GM23338 (cell line): ENCODE data around the gene KRT1. TPM values are rescaled to one million over a fixed set of nuclear protein-coding genes. Genes with fewer than 3 reads are reported as not detected.

Source experiments
- ATAC-seq: fragments of 200-7000 bp; cut with Tn5 transposase; 3 replicates; pipeline ENCODE4 v1.9.1; 2020
- DNase-seq: peaks from one replicate; pipeline ENCODE4 v3.0.0-alpha.2; 2015; ENCODE audit warnings: low spot score
- H2AFZ ChIP-seq: fragments of 200-600 bp; sonication (generic); 2 replicates; pipeline ENCODE4 v1.8.0; 2016; ENCODE audit warnings: antibody characterized with exemption, mild to moderate bottlenecking, moderate library complexity
- H3F3A ChIP-seq: fragments of 200-600 bp; sonication (generic); replicated peaks from 2 replicates; pipeline ENCODE4 v1.8.0; 2017; ENCODE audit warnings: antibody characterized with exemption, mixed run types, low read depth
- H3K27ac ChIP-seq: fragments of 200-600 bp; sonication (generic); 2 replicates; pipeline ENCODE4 v1.6.1; 2016; ENCODE audit warnings: low read depth
- H3K27me3 ChIP-seq: fragments of 200-600 bp; sonication (generic); 2 replicates; pipeline ENCODE4 v1.8.0; 2016; ENCODE audit warnings: mild to moderate bottlenecking, mixed run types, moderate library complexity; ENCODE audit not compliant: insufficient read depth
- H3K36me3 ChIP-seq: fragments of 200-600 bp; sonication (generic); 2 replicates; pipeline ENCODE4 v1.8.0; 2016; ENCODE audit warnings: mild to moderate bottlenecking; ENCODE audit not compliant: insufficient read depth
- H3K4me1 ChIP-seq: fragments of 200-600 bp; sonication (generic); 2 replicates; pipeline ENCODE4 v1.8.0; 2016; ENCODE audit warnings: mild to moderate bottlenecking, moderate library complexity; ENCODE audit not compliant: insufficient read depth
- H3K4me2 ChIP-seq: fragments of 200-600 bp; sonication (generic); 2 replicates; pipeline ENCODE4 v1.7.1; 2017; ENCODE audit warnings: mixed run types
- H3K4me3 ChIP-seq: fragments of 200-600 bp; sonication (generic); 2 replicates; pipeline ENCODE4 v1.6.1; 2016; ENCODE audit warnings: mixed run types
- H3K79me2 ChIP-seq: fragments of 200-600 bp; sonication (generic); replicated peaks from 2 replicates; pipeline ENCODE4 v1.8.0; 2017; ENCODE audit warnings: mild to moderate bottlenecking; ENCODE audit not compliant: insufficient read depth
- H3K9me2 ChIP-seq: fragments of 200-600 bp; sonication (generic); 2 replicates; pipeline ENCODE4 v1.8.0; 2017; ENCODE audit not compliant: insufficient read depth
- H4K20me1 ChIP-seq: fragments of 200-600 bp; sonication (generic); replicated peaks from 2 replicates; pipeline ENCODE4 v1.8.0; 2017; ENCODE audit warnings: mild to moderate bottlenecking; ENCODE audit not compliant: insufficient read depth
- H3K27ac Mint-ChIP-seq: 2 replicates; pipeline ENCODE4 v1.8.0; 2020; ENCODE audit warnings: inconsistent platforms, mild to moderate bottlenecking, moderate library complexity, mixed read lengths
- H3K27me3 Mint-ChIP-seq: 3 replicates; pipeline ENCODE4 v1.8.0; 2022; ENCODE audit warnings: low read depth, mild to moderate bottlenecking, moderate library complexity, mixed read lengths, inconsistent platforms; ENCODE audit not compliant: insufficient read depth, poor library complexity
- H3K36me3 Mint-ChIP-seq: 3 replicates; pipeline ENCODE4 v1.8.0; 2021; ENCODE audit warnings: low read depth, mild to moderate bottlenecking, inconsistent platforms, moderate library complexity, mixed read lengths
- H3K4me1 Mint-ChIP-seq: 3 replicates; pipeline ENCODE4 v1.8.0; 2020; ENCODE audit warnings: mild to moderate bottlenecking, inconsistent platforms, mixed read lengths
- H3K4me3 Mint-ChIP-seq: 3 replicates; pipeline ENCODE4 v1.8.0; 2021; ENCODE audit warnings: moderate library complexity, mild to moderate bottlenecking, inconsistent platforms, mixed read lengths
- H3K9me3 Mint-ChIP-seq: 3 replicates; pipeline ENCODE4 v1.8.0; 2020; ENCODE audit warnings: moderate library complexity, mild to moderate bottlenecking, inconsistent platforms, mixed read lengths
- CTCF ChIP-seq, 2 experiments: fragments of 200-600 bp in 1 of 2; sonication (generic) in 1 of 2; conservative IDR thresholded peaks; 2 replicates each; pipeline versions ENCODE4 v1.5.1 to v1.6.1; 2016 to 2017; ENCODE audit warnings: antibody characterized with exemption in 2 of 2, low read depth in 2 of 2, mild to moderate bottlenecking in 2 of 2, moderate library complexity in 1 of 2
- EZH2 ChIP-seq: fragments of 200-600 bp; sonication (generic); IDR thresholded peaks from one replicate; pipeline ENCODE4 v1.8.0; 2017; ENCODE audit warnings: antibody characterized with exemption, mild to moderate bottlenecking, low read depth; ENCODE audit not compliant: unreplicated experiment
- JUNB ChIP-seq: IDR thresholded peaks from one replicate; pipeline ENCODE4 v1.6.1; 2016; ENCODE audit warnings: antibody characterized with exemption; ENCODE audit not compliant: unreplicated experiment
- NANOG ChIP-seq: IDR thresholded peaks from 2 replicates; pipeline ENCODE4 v1.6.1; 2016; ENCODE audit warnings: antibody characterized with exemption, borderline replicate concordance
- REST ChIP-seq: IDR thresholded peaks from one replicate; pipeline ENCODE4 v1.6.1; 2018; ENCODE audit warnings: antibody characterized with exemption; ENCODE audit not compliant: unreplicated experiment
- STAT1 ChIP-seq: IDR thresholded peaks from one replicate; pipeline ENCODE4 v1.6.1; 2016; ENCODE audit warnings: antibody characterized with exemption; ENCODE audit not compliant: unreplicated experiment
- ZNF331 ChIP-seq: fragments of 250-450 bp; sonication (Bioruptor Pico); IDR thresholded peaks from 2 replicates; pipeline ENCODE4 v1.5.0; 2020; ENCODE audit warnings: low read depth, mild to moderate bottlenecking, moderate library complexity
- ZNF462 ChIP-seq: fragments of 250-450 bp; sonication (Bioruptor Pico); IDR thresholded peaks from 2 replicates; pipeline ENCODE4 v1.5.0; 2020; ENCODE audit warnings: mild to moderate bottlenecking, moderate library complexity
- polyA plus RNA-seq: library from polyadenylated mRNA; unstranded; fragments of >200 nt; fragmentation: Nextera tagmentation; extraction: Ambion mirVana; gene quantifications from 2 replicates; pipeline ENCODE4 v1.2.1, GENCODE V29; 2016
- total RNA-seq: library from RNA; depleted of rRNA; stranded (reverse); fragments of >200 nt; shearing (Covaris generic); gene quantifications from 2 replicates; pipeline ENCODE4 v1.2.3, GENCODE V29; 2014

The KRT1 gene
- total and polyA plus RNA-seq, 2 experiments from 2014 or later = not detected

GRCh38 chr12:52721838-52722470 lies 41.7 kb upstream of the KRT1 start:
- Mint-ChIP-seq H3K27ac (no peak overlapping the region), H3K36me3 (no peaks in the 10 kb centered on the region), H3K4me3 (no peak overlapping the region), H3K4me1 (no peaks in the 10 kb centered on the region), H3K27me3 (no peaks in the 10 kb centered on the region), H3K9me3 (no peaks in the 10 kb centered on the region; the same call in 2 of the 3 replicates)
- Histone ChIP-seq H4K20me1 (no peaks in the 10 kb centered on the region), H3F3A (no peaks in the 10 kb centered on the region), H2AFZ (no peak overlapping the region), H3K36me3 (no peaks in the 10 kb centered on the region), H3K79me2 (no peaks in the 10 kb centered on the region), H3K27me3 (no peaks in the 10 kb centered on the region), H3K4me2 (no peak overlapping the region), H3K9me2 (no peaks in the 10 kb centered on the region; the same call in none of the 2 replicates), H3K4me3 (no peak overlapping the region), H3K4me1 (no peaks in the 10 kb centered on the region), H3K27ac (no peak overlapping the region)
- DNase-seq (no peak), ATAC-seq (no peak)
- TF ChIP-seq ZNF462 (CRISPR knock-in tag) (no peak), ZNF331 (no peak)

DNA sequence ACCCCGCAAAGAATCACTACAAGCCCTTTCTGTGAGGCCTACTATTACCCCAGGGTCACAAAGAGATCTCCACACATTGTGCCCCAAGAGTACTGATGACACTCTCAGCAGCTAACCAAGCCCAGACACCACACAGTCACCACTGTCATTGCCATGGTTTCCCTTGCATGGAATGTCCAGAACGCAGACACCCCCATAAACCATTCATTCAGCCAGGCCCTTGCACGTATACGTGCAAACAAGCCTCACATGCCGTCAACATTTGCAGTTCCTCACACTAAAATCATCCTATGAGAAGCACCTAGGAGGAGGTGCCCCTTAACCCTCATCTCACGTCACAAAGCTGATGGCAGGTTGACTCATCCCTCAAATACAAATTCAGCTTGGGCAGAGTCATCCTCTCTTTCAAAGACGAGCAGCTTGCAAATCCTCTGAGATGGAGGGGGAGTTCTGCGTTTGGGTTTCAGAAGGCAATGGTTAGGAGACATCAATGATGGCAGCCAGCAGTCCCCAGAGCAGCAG lies 40.2 kb upstream of the KRT1 start:
- Mint-ChIP-seq H3K27me3 (peaks cover 10% of the 10 kb centered on the region), H3K27ac (no peak overlapping the region), H3K9me3 (no peaks in the 10 kb centered on the region; the same call in 2 of the 3 replicates), H3K4me3 (no peak overlapping the region), H3K4me1 (no peaks in the 10 kb centered on the region), H3K36me3 (no peaks in the 10 kb centered on the region)
- no peaks in the 10 kb centered on the region for H4K20me1 ChIP-seq
- H3K4me1 ChIP-seq = no peaks in the 10 kb centered on the region
- no peaks in the 10 kb centered on the region; the same call in none of the 2 replicates for H3K9me2 ChIP-seq
- H2AFZ ChIP-seq = no peak overlapping the region
- peaks cover 7% of the 10 kb centered on the region for H3K27me3 ChIP-seq
- no peak overlapping the region for H3K4me3 ChIP-seq
- H3K4me2 ChIP-seq = no peak overlapping the region
- H3K79me2 ChIP-seq = no peaks in the 10 kb centered on the region
- DNase-seq (no peak), ATAC-seq (no peak)
- no peak overlapping the region for H3K27ac ChIP-seq
- H3K36me3 ChIP-seq = no peaks in the 10 kb centered on the region
- H3F3A ChIP-seq = no peaks in the 10 kb centered on the region
- TF ChIP-seq REST (no peak), STAT1 (no peak), EZH2 (no peak), NANOG (no peak), CTCF (conservative IDR thresholded peaks at IDR 0.05; ENCODE audit: low read depth in 2 of 2) (no peak), JUNB (no peak)
